Heart left ventricle (tissue), 16 donors: ENCODE measurements around the gene ECD. TPM values are rescaled to one million over a fixed set of nuclear protein-coding genes. Genes with fewer than 3 reads are reported as not detected.

Source experiments
- ATAC-seq, 4 donors: fragments of 200-7000 bp; cut with Tn5 transposase; one replicate each; pipeline ENCODE4 v1.9.1; 2020 to 2022; ENCODE audit warnings: moderate library complexity in 4 of 4, mild to moderate bottlenecking in 3 of 4, moderate number of reproducible peaks in 1 of 4
- DNase-seq, 5 donors: peaks; one replicate each; pipeline ENCODE4 v3.0.0-alpha.2; 2020
- H3K27ac ChIP-seq, 12 donors: fragments of 200-600 bp; sonication (generic) in 4 of 12; one replicate each; pipeline versions ENCODE4 v1.5.0 to v1.8.0; 2016 to 2022; ENCODE audit warnings: mild to moderate bottlenecking in 2 of 12
- H3K27me3 ChIP-seq, 9 donors: fragments of 200-600 bp; sonication (generic) in 2 of 9; one replicate each; pipeline versions ENCODE4 v1.5.1 to v1.8.0; 2016 to 2022; ENCODE audit warnings: mild to moderate bottlenecking in 3 of 9
- H3K36me3 ChIP-seq, 9 donors: fragments of 200-600 bp; sonication (generic) in 2 of 9; one replicate each; pipeline versions ENCODE4 v1.5.0 to v1.8.0; 2018 to 2022; ENCODE audit warnings: mild to moderate bottlenecking in 2 of 9
- H3K4me1 ChIP-seq, 12 donors: fragments of 200-600 bp; sonication (generic) in 4 of 12; one replicate each; pipeline versions ENCODE4 v1.5.0 to v1.8.0; 2016 to 2022; ENCODE audit warnings: mild to moderate bottlenecking in 3 of 12
- H3K4me3 ChIP-seq, 12 donors: fragments of 200-600 bp; sonication (generic) in 4 of 12; one replicate each; pipeline versions ENCODE4 v1.5.0 to v1.8.0; 2017 to 2022; ENCODE audit warnings: mild to moderate bottlenecking in 9 of 12, moderate library complexity in 4 of 12
- H3K9me3 ChIP-seq, 12 donors: fragments of 200-600 bp; sonication (generic) in 4 of 12; one replicate each; pipeline versions ENCODE4 v1.5.0 to v1.8.0; 2016 to 2022; ENCODE audit warnings: mild to moderate bottlenecking in 1 of 12
- POLR2A ChIP-seq, 2 donors: fragments of 450-650 bp; IDR thresholded peaks; one replicate each; pipeline ENCODE4 v1.6.1; 2017; ENCODE audit warnings: antibody characterized with exemption in 2 of 2, mild to moderate bottlenecking in 2 of 2, moderate library complexity in 2 of 2
- WGBS, 4 donors: extraction: QIAGEN DNeasy Blood & Tissue Kit in 2 of 4; methylation state at CpG; one replicate each; pipeline versions ENCODE4 v1.1.5 to v1.1.7; 2013 to 2018; 5-methylcytosine and 5-hydroxymethylcytosine counted together
- intact Hi-C, 10 donors: fragments of 100-400 bp; cut with DNase I; formaldehyde crosslinking; loops; one replicate each; pipeline versions ENCODE4 v1.11.1 to v1.14.2; 2022
- polyA plus RNA-seq, 2 donors: library from polyadenylated mRNA; stranded (reverse); fragments of 200-250 nt; gene quantifications; one replicate each; pipeline ENCODE4 v1.2.3, GENCODE V29; 2013
- total RNA-seq, 9 donors: library from RNA; depleted of rRNA in 2 of 9; stranded (reverse); fragments of >200 nt in 2 of 9; fragmentation: NEBNext Ultra II Directional in 3 of 9; extraction: Animal tissue kit (Norgen Biotek cat#: 25700) in 3 of 9; gene quantifications; one replicate each; pipeline versions ENCODE4 v1.1.0 to v1.2.4, GENCODE V29; 2016 to 2023
- TF ChIP-seq, protein P1 (sequence below), 12 donors: fragments of 200-600 bp; sonication (generic) in 4 of 12; IDR thresholded peaks; one replicate each; pipeline versions ENCODE4 v1.5.0 to v1.8.0; 2018 to 2022; ENCODE audit warnings: antibody characterized with exemption in 12 of 12, mild to moderate bottlenecking in 5 of 12
- donor health status: ischemic (EF 13 %, LVEDD 7.1; RV severe dilation, severe dysfunction).
- donor health status: healthy with polysubstance abuse.
- donor health status: DM: no; HTN: yes; CAD: no.
- donor health status: DM: no; HTN: no; CAD: no.
- donor health status: ischemic (EF 25% LVEDD 6.9; RV normal size, moderate dysfunction).
- donor health status: ischemic (EF 25% LVEDD 5.7; RV mildly dilated, moderate dysfunction).
- donor health status: healthy.
- donor health status: DM: yes; HTN: yes; CAD: no.
- donor health status: ischemic (EF 35%, LVEDD 5.7; RV mildly dilated, moderate dysfunction).
- donor health status: nonischemic (EF 11% LVEDD 7.7; RV severe dilation, severe dysfunction).
- donor health status: DM: yes; HTN: yes; CAD: no.
- donor health status: PGD.
- donor health status: ischemic (EF 29% LVEDD 5.4; RV normal size, mild dysfunction).
- donor health status: nonischemic (EF 23%, LVEDD 6.1; RV moderate dilation, normal function).

ECD gene
- total and polyA plus RNA-seq, 11 donors = 7.5 to 21.9 (median 17.9) TPM

DNA sequence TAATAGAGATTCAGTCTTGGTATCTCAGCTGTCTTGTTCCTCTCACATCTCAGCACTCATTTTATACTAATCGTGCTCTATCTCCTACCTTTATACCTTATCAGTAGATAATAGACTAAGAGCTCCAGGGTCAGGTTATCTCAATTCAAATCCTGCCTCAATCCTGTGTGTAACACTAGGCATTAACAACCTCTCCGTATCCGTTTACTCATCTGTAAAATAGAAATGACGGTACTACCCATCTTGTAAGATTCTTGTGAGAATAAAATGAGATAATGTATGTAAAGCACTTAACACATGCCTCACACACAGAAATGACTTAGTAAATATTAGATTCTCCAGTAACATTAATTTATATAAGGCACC, 70.5 kb downstream of the ECD start:
- H3K27ac ChIP-seq = peak overlapping the region; percentile 90 to 99 (median 97)

DNA sequence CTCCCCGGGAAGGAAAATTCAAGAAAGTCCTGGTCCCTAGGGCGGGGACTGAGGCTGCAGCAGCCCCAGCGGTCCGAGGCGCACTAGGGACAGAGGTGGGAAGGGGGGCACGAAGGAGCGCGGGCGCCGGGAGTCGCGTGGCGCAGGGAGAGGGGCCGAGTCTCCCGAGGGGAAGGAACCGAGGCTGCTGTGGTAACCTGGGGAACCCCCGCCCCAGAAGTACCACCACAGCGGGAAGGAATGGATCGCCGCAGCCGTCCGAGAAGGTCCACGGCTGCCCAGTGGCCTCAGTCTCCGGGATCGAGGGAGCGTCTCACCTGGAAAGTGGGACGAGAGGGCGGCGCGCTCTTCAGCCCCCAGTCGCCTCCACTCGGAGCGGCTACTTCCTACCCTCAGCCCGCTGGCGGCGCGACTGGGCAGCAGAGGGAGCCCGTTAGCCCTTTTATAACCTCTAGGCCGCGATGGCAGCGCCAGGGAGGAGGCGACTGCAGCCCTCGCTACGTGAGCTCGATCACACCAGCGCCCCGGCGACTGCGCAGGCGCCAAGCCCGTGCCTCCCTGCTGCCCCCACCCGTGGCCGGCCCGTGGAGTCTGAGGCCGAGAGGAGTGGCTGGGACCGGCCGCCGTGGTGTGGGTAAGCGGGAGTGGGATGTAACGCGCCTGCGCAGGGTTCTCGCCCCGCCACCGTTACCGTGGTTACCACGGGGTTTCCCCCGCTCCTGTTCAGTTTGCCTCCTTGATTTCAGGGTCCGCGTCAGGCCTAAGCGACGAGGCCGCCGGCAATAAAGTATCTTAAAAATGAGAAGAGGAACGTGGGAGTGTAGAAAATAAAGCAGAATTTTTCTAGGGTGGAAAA, 71.1 kb downstream of the ECD start, which contains the start of gene P4HA1:
Gene P4HA1, minus strand, starts transcription at position 418 of the 856 bp plus-strand sequence. CDS start 21,983 bp downstream, outside the sequence.
- Histone ChIP-seq H3K9me3 (no peaks in the 10 kb centered on the region), H3K4me3 (peak within 1 kb of the TSS; percentile 47 to 93 (median 86)), H3K27ac (peak within 1 kb of the TSS; percentile 90 to 99 (median 97)), H3K4me1 (peaks cover 0 to 42% (median 19%) of the 10 kb centered on the region in 12 donors), H3K36me3 (peaks cover 0 to 17% (median 5%) of the 10 kb centered on the region in 9 donors), H3K27me3 (no peaks in the 10 kb centered on the region)
- ATAC-seq = peak; percentile 96 to 98 (median 97)
- peak; percentile 99 to 100 (median 100) for DNase-seq
- 0% methylated on average over 45 to 75 of the region's 75 CpGs for WGBS, 4 donors
- TF ChIP-seq POLR2A (IDR thresholded peaks at IDR 0.05) = peak in 1 of 2 donors; percentile 98
- TF ChIP-seq, protein P1, sequence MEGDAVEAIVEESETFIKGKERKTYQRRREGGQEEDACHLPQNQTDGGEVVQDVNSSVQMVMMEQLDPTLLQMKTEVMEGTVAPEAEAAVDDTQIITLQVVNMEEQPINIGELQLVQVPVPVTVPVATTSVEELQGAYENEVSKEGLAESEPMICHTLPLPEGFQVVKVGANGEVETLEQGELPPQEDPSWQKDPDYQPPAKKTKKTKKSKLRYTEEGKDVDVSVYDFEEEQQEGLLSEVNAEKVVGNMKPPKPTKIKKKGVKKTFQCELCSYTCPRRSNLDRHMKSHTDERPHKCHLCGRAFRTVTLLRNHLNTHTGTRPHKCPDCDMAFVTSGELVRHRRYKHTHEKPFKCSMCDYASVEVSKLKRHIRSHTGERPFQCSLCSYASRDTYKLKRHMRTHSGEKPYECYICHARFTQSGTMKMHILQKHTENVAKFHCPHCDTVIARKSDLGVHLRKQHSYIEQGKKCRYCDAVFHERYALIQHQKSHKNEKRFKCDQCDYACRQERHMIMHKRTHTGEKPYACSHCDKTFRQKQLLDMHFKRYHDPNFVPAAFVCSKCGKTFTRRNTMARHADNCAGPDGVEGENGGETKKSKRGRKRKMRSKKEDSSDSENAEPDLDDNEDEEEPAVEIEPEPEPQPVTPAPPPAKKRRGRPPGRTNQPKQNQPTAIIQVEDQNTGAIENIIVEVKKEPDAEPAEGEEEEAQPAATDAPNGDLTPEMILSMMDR (IDR thresholded peaks at IDR 0.05) = peak; percentile 49 to 87 (median 72)
- intact Hi-C loops = loop anchor here in 8 of 10 donors (1.0 to 10.0 kb wide), 8 partner anchors 14 to 742 kb away; partner anchors contain the start of genes NUDT13 (in 4 of the 8), ECD (in 3 of the 8), FAM149B1 (in 3 of the 8) and DNAJB12 (in 1 of the 8)

More for the DNA sequence above, 70.5 kb downstream of the ECD start:
- Histone ChIP-seq H3K4me1 (peaks cover 0 to 36% (median 17%) of the 10 kb centered on the region in 12 donors), H3K9me3 (no peaks in the 10 kb centered on the region), H3K27me3 (no peaks in the 10 kb centered on the region), H3K4me3 (peak overlapping the region in 11 of 12 donors; percentile 74 to 93 (median 86)), H3K36me3 (peaks cover 0 to 17% (median 5%) of the 10 kb centered on the region in 9 donors)
- TF ChIP-seq, protein P1 (IDR thresholded peaks at IDR 0.05) = no peak
- TF ChIP-seq POLR2A (IDR thresholded peaks at IDR 0.05) = no peak
- intact Hi-C loops = loop anchor here in 8 of 10 donors (1.0 to 10.0 kb wide), 8 partner anchors 13 to 742 kb away; partner anchors contain the start of genes NUDT13 (in 4 of the 8), ECD (in 3 of the 8), FAM149B1 (in 3 of the 8) and DNAJB12 (in 1 of the 8)
- DNase-seq = no peak
- no peak for ATAC-seq
- 24 to 34% (median 28%) methylated on average over 4 of the region's 4 CpGs for WGBS, 4 donors

DNA sequence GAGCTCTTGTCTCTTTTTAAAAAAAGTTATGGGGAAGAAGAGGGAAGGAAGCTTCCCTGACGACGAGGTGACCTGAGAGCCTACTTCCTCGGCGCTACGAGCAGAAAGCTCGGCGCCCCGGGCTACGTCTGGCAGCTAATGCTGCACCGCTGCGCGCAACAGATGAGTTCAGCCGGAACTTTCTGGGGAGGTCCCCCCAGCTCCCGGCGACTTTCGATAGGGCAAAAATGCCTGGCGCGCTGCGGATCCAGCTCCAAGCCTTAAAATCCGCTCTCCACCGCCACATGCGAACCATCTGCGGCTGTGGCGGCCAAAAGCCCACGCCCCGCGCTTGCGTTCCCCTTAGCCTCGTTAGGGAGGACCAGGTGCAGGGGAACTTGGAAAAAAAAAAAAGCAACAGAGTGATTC, 71.8 kb downstream of the ECD start:
- peaks cover 0 to 16% (median 5%) of the 10 kb centered on the region in 9 donors for H3K36me3 ChIP-seq
- no peak for TF ChIP-seq POLR2A (IDR thresholded peaks at IDR 0.05)
- TF ChIP-seq, protein P1 (IDR thresholded peaks at IDR 0.05) = no peak
- ATAC-seq (peak; percentile 39 to 69 (median 56)), DNase-seq (peak; percentile 65 to 80 (median 75))
- H3K4me1 ChIP-seq = peaks cover 0 to 47% (median 23%) of the 10 kb centered on the region in 12 donors
- H3K9me3 ChIP-seq = no peaks in the 10 kb centered on the region
- H3K4me3 ChIP-seq = peak overlapping the region; percentile 47 to 93 (median 86)
- peak overlapping the region; percentile 90 to 99 (median 97) for H3K27ac ChIP-seq
- intact Hi-C loops = loop anchor here in 8 of 10 donors (2.0 to 10.0 kb wide), 7 partner anchors 15 to 741 kb away; partner anchors contain the start of genes ECD (in 3 of the 8), FAM149B1 (in 3 of the 8), NUDT13 (in 3 of the 8) and DNAJB12 (in 1 of the 8)
- 0 to 1% (median 1%) methylated on average over 29 of the region's 29 CpGs for WGBS, 4 donors
- no peaks in the 10 kb centered on the region for H3K27me3 ChIP-seq
